ENCODE data around the gene PRDM16. TPM values are rescaled to one million over a fixed set of nuclear protein-coding genes. Genes with fewer than 3 reads are reported as not detected.

The PRDM16 gene
- total and polyA plus RNA-seq, 2 of the 4 experiments (the other 2 are of a cell fraction) = 0.02 TPM; not detected in 1

GRCh38 chr1:3373700-3374405, 304.9 kb downstream of the PRDM16 start:
- no peaks in the 10 kb centered on the region; the same call in 1 of the 2 replicates for H3K27me3 ChIP-seq (ENCODE audit: control insufficient read depth, insufficient read depth, low read length)
- intact Hi-C loops (cut with micrococcal nuclease) = no loop called here
- H3K79me1 ChIP-seq (ENCODE audit: low read depth in 1 of 2, low read length in 2 of 2) = no peaks in the 10 kb centered on the region
- no peaks in the 10 kb centered on the region for H4K20me1 ChIP-seq (ENCODE audit: insufficient read depth, low read length)
- no peak overlapping the region for H3K4ac ChIP-seq (ENCODE audit: low read depth, low read length)
- H3K27ac ChIP-seq (ENCODE audit: insufficient read depth, low read length) = no peak overlapping the region
- TF ChIP-seq, protein P1, sequence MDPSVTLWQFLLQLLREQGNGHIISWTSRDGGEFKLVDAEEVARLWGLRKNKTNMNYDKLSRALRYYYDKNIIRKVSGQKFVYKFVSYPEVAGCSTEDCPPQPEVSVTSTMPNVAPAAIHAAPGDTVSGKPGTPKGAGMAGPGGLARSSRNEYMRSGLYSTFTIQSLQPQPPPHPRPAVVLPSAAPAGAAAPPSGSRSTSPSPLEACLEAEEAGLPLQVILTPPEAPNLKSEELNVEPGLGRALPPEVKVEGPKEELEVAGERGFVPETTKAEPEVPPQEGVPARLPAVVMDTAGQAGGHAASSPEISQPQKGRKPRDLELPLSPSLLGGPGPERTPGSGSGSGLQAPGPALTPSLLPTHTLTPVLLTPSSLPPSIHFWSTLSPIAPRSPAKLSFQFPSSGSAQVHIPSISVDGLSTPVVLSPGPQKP (IDR thresholded peaks at IDR 0.05; ENCODE audit: borderline replicate concordance, low read depth, low read length) = no peak
- H3K56ac ChIP-seq (ENCODE audit: extremely low read depth, insufficient read depth, low read length) = no peak overlapping the region
- BruUV-seq (replicated peaks) = no TSS peak
- no peak overlapping the region for H2BK15ac ChIP-seq (ENCODE audit: low read depth, low read length)
- H4K8ac ChIP-seq (ENCODE audit: low read depth in 2 of 2, low read length in 2 of 2) = no peak overlapping the region
- WGBS, 2 experiments (ENCODE audit: extremely low coverage in 2 of 2, insufficient read length in 1 of 2) = 53% methylated on average over 6 of the region's 20 CpGs; no CpG with 5 or more reads in 1 of the 2 experiments
- ChIA-PET POLR2A (ENCODE audit: unreplicated experiment) (no interaction called here), CTCF (no interaction called here)
- no peak overlapping the region for H4K5ac ChIP-seq (ENCODE audit: low read depth, low read length)
- no peak overlapping the region for H2AK9ac ChIP-seq (replicated peaks; ENCODE audit: low read depth, low read length, poor library complexity)
- no peak overlapping the region for H2AK5ac ChIP-seq (ENCODE audit: low read depth, low read length)
- dilution Hi-C loops (cut with HindIII; ENCODE audit: low sequenced_read_pairs, unreplicated experiment) = no loop called here
- no peaks in the 10 kb centered on the region for H3K36me3 ChIP-seq (ENCODE audit: control insufficient read depth, insufficient read depth, low read length)
- no peak overlapping the region for H2BK20ac ChIP-seq (ENCODE audit: low read depth, low read length)
- ATAC-seq (ENCODE audit: low read depth) (no peak), DNase-seq (no peak)
- no peak overlapping the region for H3K4me3 ChIP-seq (ENCODE audit: insufficient read depth, low read depth, low read length)
- peak overlapping the region; percentile 33 for H2AFZ ChIP-seq (replicated peaks; ENCODE audit: low read length, poor library complexity)
- in situ Hi-C loops (cut with MboI; ENCODE audit: low sequenced_read_pairs) = no loop called here
- no peaks in the 10 kb centered on the region for H3K9me3 ChIP-seq (ENCODE audit: control insufficient read depth, insufficient read depth, low read length)
- no peak overlapping the region for H4K91ac ChIP-seq (ENCODE audit: insufficient read depth, low read depth, low read length)
- no peak overlapping the region for H3K9ac ChIP-seq (ENCODE audit: low read depth, low read length)
- H3K4me2 ChIP-seq (ENCODE audit: low read depth, low read length) = no peak overlapping the region
- no peaks in the 10 kb centered on the region for H3K9me1 ChIP-seq (ENCODE audit: insufficient read depth, low read length)
- no peak overlapping the region for H3K23ac ChIP-seq (ENCODE audit: low read depth, low read length)
- no peak overlapping the region for H3K18ac ChIP-seq (ENCODE audit: low read depth, low read length)
- H2BK120ac ChIP-seq (ENCODE audit: low read depth, low read length) = no peak overlapping the region
- H2BK5ac ChIP-seq (ENCODE audit: low read depth, low read length, poor library complexity, severe bottlenecking) = no peak overlapping the region
- H3K14ac ChIP-seq (replicated peaks; ENCODE audit: low read depth, low read length) = no peak overlapping the region
- peaks cover 1% of the 10 kb centered on the region; the same call in 1 of the 2 replicates for H3K4me1 ChIP-seq (ENCODE audit: control insufficient read depth, insufficient read depth, low read length)
